IMR-90 (cell line): ENCODE measurements around the gene CYP11A1. TPM values are rescaled to one million over a fixed set of nuclear protein-coding genes. Genes with fewer than 3 reads are reported as not detected.
A peak's percentile ranks its signal among the peaks of the same experiment; 100 is the strongest.

ENCODE experiments used
- CEBPB ChIP-seq: IDR thresholded peaks from 2 replicates; pipeline ENCODE4 v1.6.1; 2012; ENCODE audit warnings: low read depth, low read length, improper control_type of control experiment
- CHD1 ChIP-seq: IDR thresholded peaks from 2 replicates; pipeline ENCODE4 v1.6.1; 2012; ENCODE audit warnings: low read depth, low read length, improper control_type of control experiment
- MAFK ChIP-seq: IDR thresholded peaks from 2 replicates; pipeline ENCODE4 v1.6.1; 2012; ENCODE audit warnings: low read depth, low read length, improper control_type of control experiment
- MAZ ChIP-seq: IDR thresholded peaks from 2 replicates; pipeline ENCODE4 v1.6.1; 2012; ENCODE audit warnings: low read depth, mild to moderate bottlenecking, low read length, improper control_type of control experiment, moderate library complexity, borderline replicate concordance
- NFE2L2 ChIP-seq: fragments of 150-350 bp; IDR thresholded peaks from 2 replicates; pipeline ENCODE4 v1.6.1; 2016; ENCODE audit warnings: low read depth, mild to moderate bottlenecking, low read length
- RCOR1 ChIP-seq: IDR thresholded peaks from 2 replicates; pipeline ENCODE4 v1.6.1; 2012; ENCODE audit warnings: mild to moderate bottlenecking, low read length, improper control_type of control experiment; ENCODE audit not compliant: insufficient replicate concordance
- RFX5 ChIP-seq: IDR thresholded peaks from 2 replicates; pipeline ENCODE4 v1.8.0; 2012; ENCODE audit warnings: low read depth, mild to moderate bottlenecking, low read length, moderate library complexity
- polyA plus RNA-seq, 3 experiments: library from polyadenylated mRNA; depleted of rRNA; stranded (reverse); fragments of >200 nt; gene quantifications; 2 replicates each; pipeline ENCODE4 v1.2.3, GENCODE V29; 2012; ENCODE audit warnings: low replicate concordance in 1 of 3
- total RNA-seq: library from RNA; depleted of rRNA; stranded (reverse); fragments of >200 nt; gene quantifications from 2 replicates; pipeline ENCODE4 v1.2.3, GENCODE V29; 2012

CYP11A1 gene
- total and polyA plus RNA-seq, 2 of the 4 experiments (the other 2 are of a cell fraction) = 0.18 to 0.50 TPM

GRCh38 chr15:74307827-74308811 lies 59.3 kb downstream of the CYP11A1 start (continued):
- TF ChIP-seq CHD1 (no peak), CEBPB (no peak), RCOR1 (no peak), MAFK (no peak), RFX5 (no peak), MAZ (peak; percentile 20; the same call in 1 of the 2 replicates), NFE2L2 (no peak)
